Measurements from ENCODE around the gene ALDOC. TPM values are rescaled to one million over a fixed set of nuclear protein-coding genes. Genes with fewer than 3 reads are reported as not detected.

Gene ALDOC
- total RNA-seq, 4 donors from 2014 or later: 4.1 to 17.8 (median 11.1) TPM

GRCh38 chr17:28528327-28529012, 48.2 kb downstream of the ALDOC start:
- H3K27me3 ChIP-seq: no peaks in the 10 kb centered on the region
- no peak for DNase-seq
- H3K9me3 ChIP-seq: no peaks in the 10 kb centered on the region
- H3K4me3 ChIP-seq: no peak overlapping the region
- no peak for TF ChIP-seq CTCF (IDR thresholded peaks at IDR 0.05)
- intact Hi-C loops (cut with DNase I; ENCODE audit: low total_unique reads): no loop called here
- H3K36me3 ChIP-seq: no peaks in the 10 kb centered on the region
- H3K4me1 ChIP-seq: no peaks in the 10 kb centered on the region
- no peak overlapping the region for H3K27ac ChIP-seq

GRCh38 chr17:28527859-28528258, 48.8 kb downstream of the ALDOC start:
- H3K27me3 ChIP-seq: no peaks in the 10 kb centered on the region
- intact Hi-C loops (cut with DNase I; ENCODE audit: low total_unique reads): no loop called here
- H3K4me1 ChIP-seq: no peaks in the 10 kb centered on the region
- no peak overlapping the region for H3K4me3 ChIP-seq
- H3K9me3 ChIP-seq: no peaks in the 10 kb centered on the region
- no peak for DNase-seq
- H3K36me3 ChIP-seq: no peaks in the 10 kb centered on the region
- TF ChIP-seq POLR2A (IDR thresholded peaks at IDR 0.05): no peak
- TF ChIP-seq CTCF (IDR thresholded peaks at IDR 0.05): no peak
- H3K27ac ChIP-seq: no peak overlapping the region

- TF ChIP-seq POLR2A (IDR thresholded peaks at IDR 0.05): no peak
- no peak for TF ChIP-seq CTCF (IDR thresholded peaks at IDR 0.05)
- no peak overlapping the region for H3K27ac ChIP-seq
- no peaks in the 10 kb centered on the region for H3K36me3 ChIP-seq
- no peaks in the 10 kb centered on the region for H3K9me3 ChIP-seq
- no peaks in the 10 kb centered on the region for H3K4me1 ChIP-seq
- intact Hi-C loops (cut with DNase I; ENCODE audit: low total_unique reads): no loop called here
- DNase-seq: no peak
- H3K27me3 ChIP-seq: no peaks in the 10 kb centered on the region
- no peak overlapping the region for H3K4me3 ChIP-seq
Measured at GRCh38 chr17:28527181-28527681, 49.5 kb downstream of the ALDOC start.

GRCh38 chr17:28526381-28526780, 50.3 kb downstream of the ALDOC start:
- H3K4me3 ChIP-seq: no peak overlapping the region
- no peaks in the 10 kb centered on the region for H3K36me3 ChIP-seq
- no peak overlapping the region for H3K27ac ChIP-seq
- H3K9me3 ChIP-seq: no peaks in the 10 kb centered on the region
- no peaks in the 10 kb centered on the region for H3K4me1 ChIP-seq
- DNase-seq: no peak
- TF ChIP-seq POLR2A (IDR thresholded peaks at IDR 0.05) (no peak), CTCF (IDR thresholded peaks at IDR 0.05) (no peak)
- no peaks in the 10 kb centered on the region for H3K27me3 ChIP-seq
- intact Hi-C loops (cut with DNase I; ENCODE audit: low total_unique reads): no loop called here

- Histone ChIP-seq H3K36me3 (no peaks in the 10 kb centered on the region), H3K4me1 (no peaks in the 10 kb centered on the region), H3K27me3 (no peaks in the 10 kb centered on the region), H3K9me3 (no peaks in the 10 kb centered on the region), H3K4me3 (no peak overlapping the region), H3K27ac (no peak overlapping the region)
- intact Hi-C loops (cut with DNase I; ENCODE audit: low total_unique reads): no loop called here
- no peak for DNase-seq
- TF ChIP-seq CTCF (IDR thresholded peaks at IDR 0.05) (no peak), POLR2A (IDR thresholded peaks at IDR 0.05) (no peak)
Measured at GRCh38 chr17:28524476-28525424, 51.9 kb downstream of the ALDOC start.

Measured in uterus (tissue), 4 donors.